Activated T-cell treated with anti-CD3 and anti-CD28 coated beads, Interleukin-2, amount 50 U/mL, for 1 hour (primary cell): ENCODE measurements around the gene SUSD4.
A peak's percentile ranks its signal among the peaks of the same experiment; 100 is the strongest.

Source experiments
- DNase-seq: peaks from one replicate; pipeline ENCODE4 v3.0.0-alpha.2; 2020

SUSD4 gene

GRCh38 chr1:223207293-223208066 lies 156.5 kb downstream of the SUSD4 start:
- DNase-seq = no peak

GRCh38 chr1:223204424-223204823 lies 159.6 kb downstream of the SUSD4 start:
- DNase-seq = no peak

DNA sequence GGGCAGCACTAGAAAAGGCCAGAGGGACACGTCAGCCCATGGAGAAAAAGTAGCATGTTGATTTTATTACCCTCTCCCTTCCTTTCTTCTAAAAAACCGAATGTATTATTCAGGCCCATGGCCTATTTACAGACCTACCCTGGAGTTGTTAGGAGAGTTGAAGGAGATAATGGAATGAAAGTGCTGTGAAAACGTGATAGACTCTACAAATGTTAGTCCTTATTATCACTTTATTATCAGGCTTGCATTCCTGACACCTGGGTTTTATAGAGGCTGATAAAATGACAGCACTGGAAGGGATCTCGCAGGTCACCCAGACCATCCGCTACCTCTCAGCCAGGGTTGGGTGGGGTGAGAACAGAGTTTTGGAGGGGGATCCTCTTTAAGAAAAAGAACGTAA lies 160.3 kb downstream of the SUSD4 start:
- no peak for DNase-seq

DNA sequence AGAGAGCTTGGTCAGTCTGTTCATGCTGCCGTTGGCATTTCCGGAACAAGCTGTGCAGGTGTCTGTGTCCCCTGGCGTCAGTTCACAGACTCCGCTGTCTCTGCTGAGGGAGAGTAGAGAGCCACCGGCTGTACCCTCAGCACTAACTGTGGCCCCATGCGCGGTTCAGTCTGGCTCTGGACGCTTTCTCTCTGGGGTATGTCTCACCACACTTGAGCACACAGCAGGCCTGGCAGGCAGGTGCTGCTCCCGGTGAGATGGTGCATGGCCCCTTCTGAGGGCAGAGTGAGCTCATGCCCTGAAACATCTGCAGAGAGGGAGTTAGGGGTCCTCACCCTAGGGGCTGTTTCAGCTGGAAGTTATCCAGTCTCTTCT lies 161.0 kb downstream of the SUSD4 start:
- no peak for DNase-seq

DNA sequence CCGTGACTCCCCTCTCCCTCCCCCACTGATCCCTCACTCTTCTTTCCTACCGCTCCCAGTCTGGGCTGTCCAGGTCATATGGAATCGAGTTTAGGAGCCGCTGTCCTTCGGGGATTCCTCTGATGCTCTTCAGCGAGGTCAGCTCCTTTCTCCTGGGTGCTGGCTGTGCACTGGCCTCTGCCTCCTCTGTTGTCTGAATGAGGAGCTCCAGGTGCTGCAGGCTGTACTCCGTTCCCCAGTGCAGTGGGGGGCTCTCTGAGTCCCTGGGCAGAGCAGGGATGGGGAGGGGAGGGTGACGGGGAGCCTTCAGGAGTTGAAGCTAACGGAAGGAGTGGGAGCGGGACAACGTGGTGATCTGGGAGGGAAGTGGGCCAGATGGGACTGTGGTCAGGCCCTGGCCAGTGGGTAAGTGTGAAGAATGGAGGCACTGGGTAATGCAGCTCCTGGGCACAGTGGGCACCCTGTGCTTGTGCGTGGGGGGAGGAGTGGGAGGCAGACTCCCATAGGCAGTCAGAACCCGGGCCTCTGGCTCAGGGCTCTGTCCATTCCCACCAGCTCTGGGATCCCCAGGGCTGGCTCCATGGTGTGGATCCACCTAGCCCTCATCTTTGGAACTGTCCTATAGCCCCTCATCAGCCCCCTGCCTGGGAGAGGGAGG lies 161.5 kb downstream of the SUSD4 start:
- no peak for DNase-seq

- DNase-seq = no peak
These were observed 162.0 kb downstream of the SUSD4 start for GRCh38 chr1:223201967-223202366.

DNA sequence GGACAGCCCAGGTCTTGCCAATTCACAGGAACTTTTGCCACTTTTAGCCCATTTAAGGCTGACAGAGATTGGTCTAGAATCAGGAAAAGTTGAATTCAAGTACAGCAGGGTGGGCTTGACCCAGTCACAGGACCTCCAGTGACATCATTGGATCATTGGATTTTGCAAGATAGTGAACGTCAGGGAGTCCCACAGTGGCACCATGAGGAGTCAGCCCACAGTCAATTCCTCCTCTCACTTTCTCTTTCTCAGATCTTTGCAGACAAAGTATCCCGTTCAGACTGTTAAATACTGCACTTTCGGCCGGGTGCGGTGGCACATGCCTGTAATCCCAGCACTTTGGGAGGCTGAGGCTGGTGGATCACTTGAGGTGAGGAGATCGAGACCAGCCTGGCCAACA lies 163.1 kb downstream of the SUSD4 start:
- DNase-seq = no peak

GRCh38 chr1:223199094-223199647 lies 164.8 kb downstream of the SUSD4 start:
- no peak for DNase-seq

DNA sequence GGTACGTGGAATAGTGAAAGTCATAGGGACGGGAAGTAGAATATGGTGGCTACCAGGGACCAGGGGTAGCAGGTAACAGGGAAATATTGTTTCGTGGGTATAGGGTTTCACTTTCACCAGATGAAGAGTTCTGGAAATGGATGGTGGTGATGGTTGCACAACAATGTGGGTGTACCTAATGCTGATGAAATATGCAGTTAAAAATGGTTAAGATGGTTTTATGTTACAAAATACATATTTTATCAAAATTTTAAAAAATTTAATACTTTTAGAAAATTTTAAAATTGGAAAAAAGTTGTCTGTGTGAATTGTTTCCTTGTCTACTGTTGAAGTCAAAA lies 165.4 kb downstream of the SUSD4 start:
- DNase-seq = no peak

- no peak for DNase-seq
These were observed 165.9 kb downstream of the SUSD4 start for GRCh38 chr1:223197923-223198627.

GRCh38 chr1:223189903-223190724 lies 173.9 kb downstream of the SUSD4 start:
- peak; percentile 48 for DNase-seq

DNA sequence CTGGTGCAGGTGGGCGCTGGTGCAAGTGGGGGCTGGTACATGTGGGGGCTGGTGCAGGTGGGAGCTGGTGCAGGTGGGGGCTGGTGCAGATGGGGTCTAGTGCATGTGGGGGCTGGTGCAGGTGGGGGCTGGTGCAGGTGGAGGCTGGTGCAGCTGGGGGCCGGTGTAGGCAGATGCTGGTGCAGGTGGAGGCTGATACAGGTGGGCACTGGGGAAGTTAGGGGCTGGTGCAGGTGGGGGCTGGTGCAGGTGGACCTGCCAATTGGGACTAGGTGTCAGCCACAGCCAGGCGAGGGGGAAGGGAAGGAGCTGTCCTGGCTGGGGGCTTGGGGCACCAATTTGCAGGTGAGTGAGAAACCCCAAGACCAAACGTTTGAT lies 174.5 kb downstream of the SUSD4 start:
- no peak for DNase-seq

DNA sequence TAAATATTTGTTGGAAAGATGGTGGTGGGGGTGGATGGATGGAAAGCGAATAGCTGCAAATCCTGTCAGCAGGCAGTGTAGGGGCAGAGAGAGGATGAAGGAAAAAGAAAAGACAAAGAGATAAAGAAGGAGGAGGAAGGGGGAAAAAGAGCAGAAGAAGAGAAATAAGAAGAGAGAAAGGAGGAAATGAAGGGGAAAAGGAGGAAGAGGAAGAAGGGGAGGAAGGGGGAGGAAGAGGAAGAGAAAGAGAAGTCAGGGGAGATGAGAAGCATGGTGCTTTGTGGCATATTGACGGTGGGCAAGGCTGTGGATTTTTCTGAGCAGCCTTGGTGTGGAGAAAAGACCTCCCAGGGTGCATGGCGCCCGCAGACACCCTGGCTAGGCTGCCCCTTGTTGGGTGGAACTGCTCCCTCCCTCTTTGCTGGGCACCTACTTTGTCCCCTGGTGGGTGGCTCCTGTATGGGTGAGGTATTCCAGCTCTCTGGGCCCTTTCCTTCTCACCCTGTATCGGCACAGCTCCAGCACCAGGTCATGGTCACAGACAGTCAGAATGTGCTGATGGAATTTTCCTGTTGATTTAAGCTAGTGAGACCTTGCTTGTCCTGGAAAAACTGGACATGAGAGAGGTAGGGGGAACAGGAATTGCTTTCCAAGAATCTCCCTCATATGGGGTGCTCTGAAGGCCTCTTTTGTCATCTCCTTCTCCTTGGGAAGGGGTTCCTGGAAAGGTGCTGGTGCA lies 175.2 kb downstream of the SUSD4 start:
- DNase-seq = no peak

DNA sequence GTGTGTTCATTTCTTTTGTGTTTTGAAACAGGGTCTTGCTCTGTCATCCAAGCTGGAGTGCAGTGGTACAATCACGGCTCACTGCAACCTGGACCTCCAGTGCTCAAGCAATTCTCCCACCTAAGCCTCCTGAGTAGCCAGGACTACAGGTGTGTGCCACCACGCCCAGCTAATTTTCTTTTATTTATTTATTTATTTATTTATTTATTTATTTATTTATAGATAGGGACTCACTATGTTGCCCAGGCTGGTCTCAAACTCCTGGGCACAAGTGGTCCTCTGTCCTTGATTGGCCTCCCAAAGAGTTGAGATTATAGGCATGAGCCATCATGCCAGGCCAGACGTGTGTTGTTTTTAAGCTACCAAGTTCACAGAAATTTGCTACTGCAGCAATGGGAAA lies 177.2 kb downstream of the SUSD4 start:
- no peak for DNase-seq

- no peak for DNase-seq
These were observed 180.6 kb downstream of the SUSD4 start for GRCh38 chr1:223183268-223183862.

DNA sequence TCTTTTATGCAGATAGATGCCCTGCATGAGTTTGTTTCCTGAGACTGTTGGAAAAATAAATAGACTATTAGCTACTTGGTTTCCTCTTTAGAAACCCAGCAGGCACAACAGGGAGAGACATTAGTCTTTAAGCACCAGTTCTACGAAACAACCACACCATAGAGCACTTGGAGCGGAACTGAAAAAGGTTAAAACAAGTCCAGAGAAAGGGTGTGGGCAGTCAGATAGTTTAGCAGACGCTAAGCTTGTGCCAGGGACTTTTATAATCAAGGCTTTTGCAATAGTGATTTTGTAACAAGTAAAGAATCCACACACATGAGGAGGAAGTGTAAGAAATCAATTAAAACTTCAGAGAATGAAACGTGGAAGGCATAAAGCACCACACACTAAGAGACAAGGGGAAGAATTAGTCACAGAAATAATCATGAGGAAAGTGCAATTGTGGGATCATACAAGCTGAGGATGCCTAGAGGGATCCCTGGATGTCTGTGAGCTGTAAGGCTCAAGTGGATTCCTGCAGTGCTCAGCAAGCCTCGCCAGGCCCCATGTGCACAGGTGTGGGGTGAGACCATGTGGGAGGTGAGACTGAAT lies 183.2 kb downstream of the SUSD4 start:
- DNase-seq = no peak

GRCh38 chr1:223179786-223180185 lies 184.2 kb downstream of the SUSD4 start:
- DNase-seq = no peak

GRCh38 chr1:223179280-223179679 lies 184.7 kb downstream of the SUSD4 start:
- DNase-seq = no peak

GRCh38 chr1:223177681-223178080 lies 186.3 kb downstream of the SUSD4 start:
- DNase-seq = no peak

- DNase-seq = no peak
These were observed 187.5 kb downstream of the SUSD4 start for GRCh38 chr1:223176437-223176836.

- no peak for DNase-seq
These were observed 188.3 kb downstream of the SUSD4 start for GRCh38 chr1:223175633-223176032.
